B cell (primary cell): ENCODE data around the gene PGAM1. TPM values are rescaled to one million over a fixed set of nuclear protein-coding genes. Genes with fewer than 3 reads are reported as not detected.

ENCODE experiments used
- ATAC-seq: fragments of 200-7000 bp; cut with Tn5 transposase; one replicate; pipeline ENCODE4 v1.10.0; 2021; ENCODE audit warnings: low read depth, mild to moderate bottlenecking, moderate number of reproducible peaks, moderate library complexity
- CTCF ChIA-PET: fragments of 350-600 bp; sonication (Branson Sonifier 250); formaldehyde crosslinking; loops from one replicate; lab custom pipeline; 2021; ENCODE audit warnings: antibody characterized with exemption, inconsistent platforms; lab: Charles Lee
- POLR2A ChIA-PET: fragments of 350-600 bp; sonication (Branson Sonifier 250); formaldehyde crosslinking; loops from one replicate; lab custom pipeline; 2021; ENCODE audit warnings: antibody characterized with exemption; lab: Charles Lee
- DNase-seq: peaks from one replicate; pipeline ENCODE4 v3.0.0; 2013
- H2AFZ ChIP-seq: 2 replicates; pipeline ENCODE4 v1.6.1; 2012; ENCODE audit warnings: mild to moderate bottlenecking, low read depth, low read length; ENCODE audit not compliant: insufficient read depth, poor library complexity, severe bottlenecking
- H3K27ac ChIP-seq, 2 donors: 1 replicate in 1 of 2; 2 replicates in 1 of 2; pipeline ENCODE4 v1.5.1; 2012 to 2013; ENCODE audit warnings: low read length in 2 of 2, mild to moderate bottlenecking in 2 of 2, moderate library complexity in 1 of 2
- H3K27me3 ChIP-seq, 4 experiments: fragments of 200-600 bp in 1 of 4; sonication (generic) in 1 of 4; replicated peaks in 1 of 4; 1 replicate in 2 of 4; 2 replicates in 2 of 4; pipeline versions ENCODE4 v1.6.1 to v1.7.0; 2013 to 2016; ENCODE audit warnings: low read length in 3 of 4, mild to moderate bottlenecking in 2 of 4, mixed read lengths in 1 of 4, moderate library complexity in 1 of 4; ENCODE audit not compliant: insufficient read depth in 4 of 4, control insufficient read depth in 3 of 4; ENCODE audit errors: control extremely low read depth in 1 of 4
- H3K36me3 ChIP-seq, 2 experiments: replicated peaks in 1 of 2; 1 replicate in 1 of 2; 2 replicates in 1 of 2; pipeline versions ENCODE4 v1.6.1 to v1.7.1; 2013; ENCODE audit warnings: low read length in 1 of 2; ENCODE audit not compliant: insufficient read depth in 2 of 2, control insufficient read depth in 1 of 2; ENCODE audit errors: control extremely low read depth in 1 of 2, extremely low read depth in 1 of 2
- H3K4me1 ChIP-seq, 2 donors: fragments of 200-600 bp in 1 of 2; sonication (generic) in 1 of 2; 1 replicate in 1 of 2; 2 replicates in 1 of 2; pipeline versions ENCODE4 v1.5.1 to v1.6.1; 2013 to 2017; ENCODE audit warnings: low read length in 2 of 2; ENCODE audit not compliant: control insufficient read depth in 2 of 2, insufficient read depth in 2 of 2
- H3K4me2 ChIP-seq: replicated peaks from 2 replicates; pipeline ENCODE3; 2012; ENCODE audit warnings: mild to moderate bottlenecking, low read depth, low read length; ENCODE audit not compliant: poor library complexity, severe bottlenecking
- H3K4me3 ChIP-seq, 5 experiments: fragments of 200-600 bp in 1 of 5; sonication (generic) in 1 of 5; 1 replicate in 3 of 5; 2 replicates in 2 of 5; pipeline versions ENCODE4 v1.5.1 to v1.7.0; 2011 to 2016; ENCODE audit warnings: low read length in 4 of 5, mild to moderate bottlenecking in 4 of 5, low read depth in 2 of 5, control low read depth in 1 of 5, moderate library complexity in 1 of 5; ENCODE audit not compliant: insufficient read depth in 1 of 5; ENCODE audit errors: control extremely low read depth in 1 of 5, extremely low read depth in 1 of 5
- H3K79me2 ChIP-seq: fragments of 200-600 bp; sonication (generic); one replicate; pipeline ENCODE4 v1.6.0; 2016; ENCODE audit warnings: low read length; ENCODE audit not compliant: control insufficient read depth, insufficient read depth
- H3K9ac ChIP-seq: fragments of 200-600 bp; sonication (generic); 2 replicates; pipeline ENCODE4 v1.6.1; 2017; ENCODE audit warnings: mild to moderate bottlenecking, low read length, moderate library complexity
- H3K9me3 ChIP-seq, 3 donors: one replicate each; pipeline versions ENCODE4 v1.6.1 to v1.7.1; 2013; ENCODE audit warnings: low read length in 2 of 3; ENCODE audit not compliant: control insufficient read depth in 2 of 3, insufficient read depth in 1 of 3; ENCODE audit errors: control extremely low read depth in 1 of 3
- H4K20me1 ChIP-seq: 2 replicates; pipeline ENCODE4 v1.6.0; 2012; ENCODE audit warnings: mild to moderate bottlenecking, low read length; ENCODE audit not compliant: insufficient read depth, control insufficient read depth, poor library complexity, severe bottlenecking
- H3K27ac Mint-ChIP-seq: one replicate; pipeline ENCODE4 v1.8.0; 2021; ENCODE audit warnings: mixed read lengths
- H3K27me3 Mint-ChIP-seq: one replicate; pipeline ENCODE4 v1.8.0; 2021; ENCODE audit warnings: mixed read lengths
- H3K4me1 Mint-ChIP-seq: one replicate; pipeline ENCODE4 v1.8.0; 2021; ENCODE audit warnings: mixed read lengths
- H3K4me3 Mint-ChIP-seq: one replicate; pipeline ENCODE4 v1.8.0; 2021; ENCODE audit warnings: mixed read lengths
- H3K9me3 Mint-ChIP-seq: one replicate; pipeline ENCODE4 v1.8.0; 2022; ENCODE audit warnings: mixed read lengths; ENCODE audit not compliant: insufficient read depth
- EZH2 ChIP-seq: IDR thresholded peaks from 2 replicates; pipeline ENCODE4 v1.6.1; 2012; ENCODE audit warnings: borderline replicate concordance, low read depth, mild to moderate bottlenecking, moderate library complexity, low read length; ENCODE audit not compliant: insufficient read depth, poor library complexity, severe bottlenecking
- WGBS: methylation state at CpG from one replicate; pipeline ENCODE4 v1.1.5; 2013; ENCODE audit warnings: missing lambda C conversion rate; ENCODE audit not compliant: insufficient coverage; 5-methylcytosine and 5-hydroxymethylcytosine counted together
- intact Hi-C: fragments of 100-400 bp; cut with micrococcal nuclease; formaldehyde crosslinking; loops from one replicate; pipeline ENCODE4 v1.10.0; 2022
- polyA plus RNA-seq: library from polyadenylated mRNA; depleted of rRNA; stranded (reverse); fragments of >200 nt; gene quantifications from 2 replicates; pipeline ENCODE4 v1.2.3, GENCODE V29; 2012
- total RNA-seq, 2 donors: library from RNA; stranded (reverse); fragments of 120-200 nt in 1 of 2; gene quantifications; 1 replicate in 1 of 2; 2 replicates in 1 of 2; pipeline versions ENCODE4 v1.2.3 to v1.2.4, GENCODE V29; 2013 to 2022
- TF ChIP-seq, protein P1 (sequence below): fragments of 200-600 bp; IDR thresholded peaks from one replicate; pipeline ENCODE4 v1.8.0; 2022; ENCODE audit warnings: antibody characterized with exemption, mild to moderate bottlenecking

Gene PGAM1
- total and polyA plus RNA-seq, 2 donors (not counting 1 experiment from before 2014, with no cell fraction given) = 48.7 to 83.4 TPM

DNA sequence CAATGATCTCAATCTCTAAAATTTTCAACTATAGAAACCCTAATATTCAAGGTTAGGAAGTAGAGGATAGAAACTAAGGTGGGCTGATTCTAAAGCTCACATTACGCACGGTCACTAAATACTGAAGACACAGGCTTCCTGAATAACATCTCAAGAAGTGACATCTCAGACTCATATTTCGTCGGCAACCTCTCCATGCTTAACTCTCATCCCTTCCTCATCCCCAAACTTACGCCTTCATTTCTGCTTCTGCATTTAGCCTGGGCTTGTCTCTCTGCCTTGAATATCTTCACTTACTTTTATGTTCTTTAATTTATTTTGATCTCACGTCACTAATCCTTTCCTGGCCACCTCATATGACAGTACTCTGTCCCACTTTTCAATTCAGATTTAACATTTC, 9.2 kb downstream of the PGAM1 start:
- H3K27ac ChIP-seq = no peak overlapping the region
- H4K20me1 ChIP-seq = no peaks in the 10 kb centered on the region
- H3K4me3 Mint-ChIP-seq = no peak overlapping the region
- H3K27me3 Mint-ChIP-seq = no peaks in the 10 kb centered on the region
- no peaks in the 10 kb centered on the region for H3K4me1 ChIP-seq
- no peaks in the 10 kb centered on the region for H3K9me3 ChIP-seq
- no peak overlapping the region for H3K27ac Mint-ChIP-seq
- CTCF ChIA-PET = no interaction called here
- TF ChIP-seq EZH2 = no peak
- TF ChIP-seq, protein P1, sequence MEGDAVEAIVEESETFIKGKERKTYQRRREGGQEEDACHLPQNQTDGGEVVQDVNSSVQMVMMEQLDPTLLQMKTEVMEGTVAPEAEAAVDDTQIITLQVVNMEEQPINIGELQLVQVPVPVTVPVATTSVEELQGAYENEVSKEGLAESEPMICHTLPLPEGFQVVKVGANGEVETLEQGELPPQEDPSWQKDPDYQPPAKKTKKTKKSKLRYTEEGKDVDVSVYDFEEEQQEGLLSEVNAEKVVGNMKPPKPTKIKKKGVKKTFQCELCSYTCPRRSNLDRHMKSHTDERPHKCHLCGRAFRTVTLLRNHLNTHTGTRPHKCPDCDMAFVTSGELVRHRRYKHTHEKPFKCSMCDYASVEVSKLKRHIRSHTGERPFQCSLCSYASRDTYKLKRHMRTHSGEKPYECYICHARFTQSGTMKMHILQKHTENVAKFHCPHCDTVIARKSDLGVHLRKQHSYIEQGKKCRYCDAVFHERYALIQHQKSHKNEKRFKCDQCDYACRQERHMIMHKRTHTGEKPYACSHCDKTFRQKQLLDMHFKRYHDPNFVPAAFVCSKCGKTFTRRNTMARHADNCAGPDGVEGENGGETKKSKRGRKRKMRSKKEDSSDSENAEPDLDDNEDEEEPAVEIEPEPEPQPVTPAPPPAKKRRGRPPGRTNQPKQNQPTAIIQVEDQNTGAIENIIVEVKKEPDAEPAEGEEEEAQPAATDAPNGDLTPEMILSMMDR = no peak
- H3K36me3 ChIP-seq = peaks cover 10 to 65% of the 10 kb centered on the region in 2 experiments
- DNase-seq = no peak
- H3K4me2 ChIP-seq = no peak overlapping the region
- H3K9ac ChIP-seq = no peak overlapping the region
- H3K4me3 ChIP-seq = no peak overlapping the region
- H2AFZ ChIP-seq = no peak overlapping the region
- ATAC-seq = no peak
- no peaks in the 10 kb centered on the region for H3K79me2 ChIP-seq
- intact Hi-C loops = no loop called here
- no peaks in the 10 kb centered on the region for H3K9me3 Mint-ChIP-seq
- 100% methylated on average over 5 of the region's 6 CpGs for WGBS
- H3K4me1 Mint-ChIP-seq = no peaks in the 10 kb centered on the region
- H3K27me3 ChIP-seq = no peaks in the 10 kb centered on the region
- POLR2A ChIA-PET = no interaction called here

DNA sequence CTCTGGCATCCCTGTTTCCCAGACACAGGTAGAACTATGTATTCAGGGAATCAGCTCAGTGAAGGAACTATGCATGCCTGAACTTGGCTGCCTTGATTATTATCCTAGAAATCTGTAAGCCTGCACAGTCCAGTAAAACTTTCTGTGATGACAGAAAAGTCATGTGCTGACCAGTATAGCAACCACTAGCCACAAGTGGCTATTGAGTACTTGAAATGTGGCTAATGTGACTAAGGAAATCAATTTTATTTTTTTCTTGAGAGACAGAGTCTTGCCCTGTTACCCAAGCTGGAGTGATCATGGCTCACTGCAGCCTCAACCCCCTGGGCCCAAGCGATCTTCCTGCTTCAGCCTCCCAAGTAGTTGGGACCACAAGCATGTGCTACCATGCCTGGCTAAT, 16.3 kb downstream of the PGAM1 start:
- peaks cover 42% of the 10 kb centered on the region for H3K79me2 ChIP-seq
- ATAC-seq (no peak), DNase-seq (no peak)
- H3K4me1 ChIP-seq = peaks cover 17 to 25% of the 10 kb centered on the region in 2 donors
- no peak overlapping the region for H3K27ac ChIP-seq
- no peaks in the 10 kb centered on the region for H3K9me3 ChIP-seq
- no peak overlapping the region for H2AFZ ChIP-seq
- no peak overlapping the region for H3K4me2 ChIP-seq
- WGBS = 100% methylated on average over 1 of the region's 1 CpG
- Mint-ChIP-seq H3K27me3 (no peaks in the 10 kb centered on the region), H3K4me1 (peaks cover 31% of the 10 kb centered on the region), H3K4me3 (no peak overlapping the region), H3K27ac (no peak overlapping the region), H3K9me3 (no peaks in the 10 kb centered on the region)
- no peaks in the 10 kb centered on the region for H4K20me1 ChIP-seq
- TF ChIP-seq, protein P1 = no peak
- no peak for TF ChIP-seq EZH2
- intact Hi-C loops = no loop called here
- H3K9ac ChIP-seq = no peak overlapping the region
- H3K36me3 ChIP-seq = peaks cover 0 to 33% of the 10 kb centered on the region in 2 experiments
- POLR2A ChIA-PET = no interaction called here
- H3K27me3 ChIP-seq = no peaks in the 10 kb centered on the region
- no peak overlapping the region for H3K4me3 ChIP-seq
- CTCF ChIA-PET = interaction anchor here (0.9 kb wide), 1 partner anchor 14 kb away, joined by 3 read pairs; no protein-coding TSS in a partner anchor
